ENCODE data around the gene GNAL. TPM values are rescaled to one million over a fixed set of nuclear protein-coding genes. Genes with fewer than 3 reads are reported as not detected.

Gene GNAL
- total RNA-seq (2022; extraction: Qiagen RNA extraction; ENCODE audit: low read depth), result 5.1 to 8.0 TPM (median 6.4 TPM) in 5 replicates

GRCh38 chr18:11688972-11689668, at the start of gene GNAL:
TSS of gene GNAL (plus strand) at chr18:11689264. CDS start at chr18:11689564, 300 bp downstream.

GRCh38 chr18:11851146-11851805, 162.2 kb downstream of the GNAL start, which contains the start of gene CHMP1B:
TSS of gene CHMP1B (plus strand) at chr18:11851413. CDS start at chr18:11851512, 99 bp downstream.

GRCh38 chr18:11908182-11909060, 219.4 kb downstream of the GNAL start, which contains the start of gene MPPE1:
TSS of gene MPPE1 (minus strand) at chr18:11908317. CDS start at chr18:11897264, 11,053 bp downstream.

Other genes with a start within 250 kb of the GNAL start
- gene SLC35G4, start 79.7 kb upstream of the GNAL start, total RNA-seq (2022; extraction: Qiagen RNA extraction; ENCODE audit: low read depth), result not detected in 5 replicates
- 38.1 to 43.9 TPM (median 40.9 TPM) in 5 replicates for gene CHMP1B, start 162.1 kb downstream of the GNAL start, total RNA-seq (2022; extraction: Qiagen RNA extraction; ENCODE audit: low read depth)
- gene MPPE1, start 219.1 kb downstream of the GNAL start, total RNA-seq (2022; extraction: Qiagen RNA extraction; ENCODE audit: low read depth), result 17.2 to 21.9 TPM (median 19.0 TPM) in 5 replicates